ENCODE measurements around the gene SNX24. TPM values are rescaled to one million over a fixed set of nuclear protein-coding genes. Genes with fewer than 3 reads are reported as not detected.

SNX24 gene
- total and polyA plus RNA-seq, 2 of the 4 experiments (the other 2 are of a cell fraction), result 13.8 to 15.0 TPM

GRCh38 chr5:122908662-122909061, 63.2 kb downstream of the SNX24 start:
- Histone ChIP-seq H3K4ac (ENCODE audit: low read depth, low read length) (no peak overlapping the region), H3K36me3 (ENCODE audit: control insufficient read depth, insufficient read depth, low read length) (no peaks in the 10 kb centered on the region), H2AFZ (replicated peaks; ENCODE audit: low read length, poor library complexity) (no peak overlapping the region), H3K18ac (ENCODE audit: low read depth, low read length) (no peak overlapping the region), H3K27me3 (ENCODE audit: control insufficient read depth, insufficient read depth, low read length) (no peaks in the 10 kb centered on the region), H3K9me1 (ENCODE audit: insufficient read depth, low read length) (0 out of 2 replicates have a peak, but pooled peaks cover 10% of the 10 kb centered on the region), H3K27ac (ENCODE audit: insufficient read depth, low read length) (no peak overlapping the region), H2AK5ac (ENCODE audit: low read depth, low read length) (no peak overlapping the region), H2AK9ac (replicated peaks; ENCODE audit: low read depth, low read length, poor library complexity) (no peak overlapping the region), H3K4me3 (ENCODE audit: insufficient read depth, low read depth, low read length) (no peak overlapping the region), H4K5ac (ENCODE audit: low read depth, low read length) (no peak overlapping the region), H3K23ac (ENCODE audit: low read depth, low read length) (no peak overlapping the region), H2BK5ac (ENCODE audit: low read depth, low read length, poor library complexity, severe bottlenecking) (no peak overlapping the region), H3K9ac (ENCODE audit: low read depth, low read length) (no peak overlapping the region), H3K79me1 (ENCODE audit: low read depth in 1 of 2, low read length in 2 of 2) (peaks cover 4 to 8% of the 10 kb centered on the region in 2 experiments; a peak in 3 of 4 replicates), H4K8ac (ENCODE audit: low read depth in 2 of 2, low read length in 2 of 2) (no peak overlapping the region), H2BK15ac (ENCODE audit: low read depth, low read length) (no peak overlapping the region), H4K20me1 (ENCODE audit: insufficient read depth, low read length) (peaks cover 4% of the 10 kb centered on the region; the same call in 1 of the 2 replicates), H3K9me3 (ENCODE audit: control insufficient read depth, insufficient read depth, low read length) (no peaks in the 10 kb centered on the region), H2BK120ac (ENCODE audit: low read depth, low read length) (no peak overlapping the region), H3K56ac (ENCODE audit: extremely low read depth, insufficient read depth, low read length) (no peak overlapping the region), H3K14ac (replicated peaks; ENCODE audit: low read depth, low read length) (no peak overlapping the region), H4K91ac (ENCODE audit: insufficient read depth, low read depth, low read length) (no peak overlapping the region), H2BK20ac (ENCODE audit: low read depth, low read length) (no peak overlapping the region), H3K4me1 (ENCODE audit: control insufficient read depth, insufficient read depth, low read length) (peaks cover 2% of the 10 kb centered on the region; the same call in 1 of the 2 replicates), H3K4me2 (ENCODE audit: low read depth, low read length) (no peak overlapping the region)
- no peak for TF ChIP-seq BHLHE40 (IDR thresholded peaks at IDR 0.05; ENCODE audit: low read depth, low read length)
- no peak for TF ChIP-seq FOS (IDR thresholded peaks at IDR 0.05; ENCODE audit: low read depth, low read length)
- no peak for TF ChIP-seq SMC3 (IDR thresholded peaks at IDR 0.05; ENCODE audit: low read depth, low read length)
- no peak for TF ChIP-seq RCOR1 (IDR thresholded peaks at IDR 0.05; ENCODE audit: insufficient replicate concordance, low read length)
- no peak for TF ChIP-seq RAD21 (IDR thresholded peaks at IDR 0.05; ENCODE audit: low read length)
- no peak for TF ChIP-seq MAFK (IDR thresholded peaks at IDR 0.05; ENCODE audit: low read depth, low read length)
- TF ChIP-seq CEBPB (IDR thresholded peaks at IDR 0.05; ENCODE audit: low read depth, low read length), result no peak
- TF ChIP-seq CTCF (conservative IDR thresholded peaks at IDR 0.05; ENCODE audit: low read depth, low read length), result no peak
- no peak for TF ChIP-seq ELK1 (IDR thresholded peaks at IDR 0.05; ENCODE audit: borderline replicate concordance, low read depth, low read length)
- TF ChIP-seq MXI1 (IDR thresholded peaks at IDR 0.05; ENCODE audit: borderline replicate concordance, low read depth, low read length), result no peak
- TF ChIP-seq MAZ (IDR thresholded peaks at IDR 0.05; ENCODE audit: borderline replicate concordance, low read depth, low read length), result no peak
- TF ChIP-seq RFX5 (IDR thresholded peaks at IDR 0.05; ENCODE audit: low read depth, low read length), result no peak
- no peak for TF ChIP-seq NFE2L2 (IDR thresholded peaks at IDR 0.05; ENCODE audit: low read depth, low read length)
- ATAC-seq (ENCODE audit: low read depth) (no peak), DNase-seq (no peak)
- ChIA-PET POLR2A (ENCODE audit: unreplicated experiment) (no interaction called here), CTCF (no interaction called here)
- in situ Hi-C loops (cut with MboI; ENCODE audit: low sequenced_read_pairs), result no loop called here
- BruUV-seq (replicated peaks), result no TSS peak
- no CpG with 5 or more reads among the region's 6 CpGs for whole genome bisulfite sequencing, 2 experiments (ENCODE audit: extremely low coverage in 2 of 2, insufficient read length in 1 of 2)
- dilution Hi-C loops (cut with HindIII; ENCODE audit: low sequenced_read_pairs, unreplicated experiment), result no loop called here
- intact Hi-C loops (cut with micrococcal nuclease), result no loop called here
